ENCODE data around the gene ACSL5. TPM values are rescaled to one million over a fixed set of nuclear protein-coding genes. Genes with fewer than 3 reads are reported as not detected.
"Not testable (repeated sequence)": the region's sequence is repeated elsewhere in the genome, so short reads cannot be mapped to it uniquely, and the experiment has no call there.

ACSL5 gene
- total RNA-seq, 2 experiments from 2014 or later, result 25.3 to 25.4 TPM

DNA sequence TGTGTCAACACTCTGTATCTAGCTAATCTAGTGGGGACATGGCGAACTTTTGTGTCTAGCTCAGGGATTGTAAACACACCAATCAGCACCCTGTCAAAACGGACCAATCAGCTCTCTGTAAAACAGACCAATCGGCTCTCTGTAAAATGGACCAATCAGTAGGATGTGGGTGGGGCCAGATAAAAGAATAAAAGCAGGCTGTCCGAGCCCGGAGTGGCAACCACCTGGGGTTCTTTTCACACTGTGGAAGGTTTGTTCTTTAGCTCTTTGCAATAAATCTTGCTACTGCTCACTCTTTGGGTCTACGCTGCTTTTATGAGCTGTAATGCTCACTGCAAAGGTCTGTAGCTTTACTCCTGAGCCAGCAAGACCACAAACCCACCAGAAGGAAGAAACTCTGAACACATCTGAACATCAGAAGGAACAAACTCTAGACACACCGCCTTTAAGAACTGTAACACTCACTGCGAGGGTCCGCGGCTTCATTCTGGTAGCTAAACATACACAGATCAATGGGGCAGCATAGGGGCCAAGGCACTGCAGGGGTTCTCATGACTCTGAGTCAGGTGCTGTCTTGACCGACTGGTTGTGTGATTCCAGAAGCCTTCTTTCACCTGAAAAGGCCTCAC, 1.6 kb upstream of the ACSL5 start:
- BruUV-seq (replicated peaks); H3K4me2 ChIP-seq (ENCODE audit: low read length); H3K36me3 ChIP-seq (ENCODE audit: insufficient read depth, low read length); H3K9me3 ChIP-seq (ENCODE audit: low read length); H3K27ac ChIP-seq (ENCODE audit: low read depth, low read length, poor library complexity, severe bottlenecking); H4K20me1 ChIP-seq (ENCODE audit: insufficient read depth, low read length); H3K9me2 ChIP-seq (ENCODE audit: insufficient read depth, low read length); DNase-seq (ENCODE audit: low spot score); H2AFZ ChIP-seq (ENCODE audit: low read length); H3K4me3 ChIP-seq (ENCODE audit: low read depth, low read length, poor library complexity, severe bottlenecking); intact Hi-C loops (cut with micrococcal nuclease; ENCODE audit: unreplicated experiment); H3K79me2 ChIP-seq (ENCODE audit: insufficient read depth, low read depth, low read length): not testable (repeated sequence)
- CTCF ChIA-PET (ENCODE audit: unreplicated experiment), result interaction anchor here (0.9 kb wide), 1 partner anchor 100 kb away, joined by 3 read pairs; no protein-coding TSS in a partner anchor
- POLR2A ChIA-PET, result interaction anchor here (0.8 kb wide), 1 partner anchor 28 kb away, joined by 6 read pairs; no protein-coding TSS in a partner anchor
- H3K4me1 ChIP-seq (ENCODE audit: insufficient read depth, low read length, poor library complexity, severe bottlenecking), result peaks cover 22% of the 10 kb centered on the region

DNA sequence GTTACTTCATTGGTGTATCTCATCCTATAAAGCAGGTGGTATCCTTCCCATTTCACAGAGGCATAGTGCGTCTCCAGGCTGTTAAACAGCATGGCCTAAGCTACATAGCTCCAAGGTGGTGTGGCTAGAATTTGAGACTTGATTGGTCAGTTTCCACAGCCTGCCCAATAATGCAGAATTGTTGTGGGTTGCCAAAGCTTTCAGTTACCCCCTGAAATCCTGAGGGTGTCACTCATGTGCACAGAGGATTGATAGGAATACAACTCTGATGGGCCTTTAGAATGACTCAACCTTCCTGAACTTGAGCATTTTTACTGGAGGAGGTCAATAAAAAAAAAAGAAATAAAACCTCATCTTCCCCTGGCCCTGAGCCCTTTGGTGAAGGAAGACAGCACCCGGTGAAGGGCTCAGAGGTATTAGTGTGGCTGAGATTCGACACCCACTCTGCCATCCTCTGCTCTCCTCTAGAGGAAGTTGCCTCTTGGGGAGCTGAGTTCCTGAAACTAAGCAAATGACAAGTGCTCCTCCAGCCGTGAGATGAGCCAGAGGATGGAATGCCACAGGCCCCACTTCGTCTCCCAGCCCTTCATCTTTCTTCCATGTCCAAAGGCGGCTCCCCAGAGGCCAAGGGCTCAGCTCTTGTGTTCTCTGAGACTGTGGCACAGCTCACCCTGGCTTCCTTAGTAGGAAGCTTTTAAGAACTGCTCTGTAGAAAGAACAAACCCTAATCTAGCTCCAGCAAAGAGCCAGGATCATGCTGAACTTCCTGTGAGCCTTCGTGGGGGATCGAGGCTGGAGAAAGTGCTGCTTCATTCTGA, 1.0 kb downstream of the ACSL5 start:
- H3K27ac ChIP-seq (ENCODE audit: low read depth, low read length, poor library complexity, severe bottlenecking), result peak overlapping the region; percentile 51
- no peaks in the 10 kb centered on the region for H3K9me2 ChIP-seq (ENCODE audit: insufficient read depth, low read length)
- peak overlapping the region; percentile 80 for H3K4me3 ChIP-seq (ENCODE audit: low read depth, low read length, poor library complexity, severe bottlenecking)
- peak overlapping the region; percentile 84 for H3K4me2 ChIP-seq (ENCODE audit: low read length)
- H3K36me3 ChIP-seq (ENCODE audit: insufficient read depth, low read length), result peaks cover 5% of the 10 kb centered on the region; the same call in 1 of the 2 replicates
- H4K20me1 ChIP-seq (ENCODE audit: insufficient read depth, low read length), result no peaks in the 10 kb centered on the region
- DNase-seq (ENCODE audit: low spot score), result peak; percentile 51
- BruUV-seq (replicated peaks), result no TSS peak
- no peak for TF ChIP-seq EZH2phosphoT487 (IDR thresholded peaks at IDR 0.05; ENCODE audit: borderline replicate concordance, low read depth, low read length)
- TF ChIP-seq, protein P1, sequence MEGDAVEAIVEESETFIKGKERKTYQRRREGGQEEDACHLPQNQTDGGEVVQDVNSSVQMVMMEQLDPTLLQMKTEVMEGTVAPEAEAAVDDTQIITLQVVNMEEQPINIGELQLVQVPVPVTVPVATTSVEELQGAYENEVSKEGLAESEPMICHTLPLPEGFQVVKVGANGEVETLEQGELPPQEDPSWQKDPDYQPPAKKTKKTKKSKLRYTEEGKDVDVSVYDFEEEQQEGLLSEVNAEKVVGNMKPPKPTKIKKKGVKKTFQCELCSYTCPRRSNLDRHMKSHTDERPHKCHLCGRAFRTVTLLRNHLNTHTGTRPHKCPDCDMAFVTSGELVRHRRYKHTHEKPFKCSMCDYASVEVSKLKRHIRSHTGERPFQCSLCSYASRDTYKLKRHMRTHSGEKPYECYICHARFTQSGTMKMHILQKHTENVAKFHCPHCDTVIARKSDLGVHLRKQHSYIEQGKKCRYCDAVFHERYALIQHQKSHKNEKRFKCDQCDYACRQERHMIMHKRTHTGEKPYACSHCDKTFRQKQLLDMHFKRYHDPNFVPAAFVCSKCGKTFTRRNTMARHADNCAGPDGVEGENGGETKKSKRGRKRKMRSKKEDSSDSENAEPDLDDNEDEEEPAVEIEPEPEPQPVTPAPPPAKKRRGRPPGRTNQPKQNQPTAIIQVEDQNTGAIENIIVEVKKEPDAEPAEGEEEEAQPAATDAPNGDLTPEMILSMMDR (conservative IDR thresholded peaks at IDR 0.05; ENCODE audit: low read length), result peak; percentile 32; the same call in 1 of the 2 replicates
- peaks cover 28% of the 10 kb centered on the region for H3K4me1 ChIP-seq (ENCODE audit: insufficient read depth, low read length, poor library complexity, severe bottlenecking)
- POLR2A ChIA-PET, result interaction anchor here (0.7 to 4.1 kb wide), 12 partner anchors 10 to 192 kb away, joined by 3 to 22 read pairs (median 5); partner anchors contain the start of genes GPAM, VTI1A and ZDHHC6
- peaks cover 16% of the 10 kb centered on the region; the same call in 1 of the 2 replicates for H3K79me2 ChIP-seq (ENCODE audit: insufficient read depth, low read depth, low read length)
- H3K9me3 ChIP-seq (ENCODE audit: low read length), result no peaks in the 10 kb centered on the region
- intact Hi-C loops (cut with micrococcal nuclease; ENCODE audit: unreplicated experiment), result loop anchor here (5.0 kb wide), 1 partner anchor 193 kb away; the partner anchor contains the start of gene GPAM
- CTCF ChIA-PET (ENCODE audit: unreplicated experiment), result interaction anchor here (0.6 to 1.4 kb wide), 4 partner anchors 9 to 306 kb away, joined by 3 to 4 read pairs (median 4); partner anchors contain the start of genes VTI1A and ZDHHC6
- H2AFZ ChIP-seq (ENCODE audit: low read length), result peak overlapping the region; percentile 91

DNA sequence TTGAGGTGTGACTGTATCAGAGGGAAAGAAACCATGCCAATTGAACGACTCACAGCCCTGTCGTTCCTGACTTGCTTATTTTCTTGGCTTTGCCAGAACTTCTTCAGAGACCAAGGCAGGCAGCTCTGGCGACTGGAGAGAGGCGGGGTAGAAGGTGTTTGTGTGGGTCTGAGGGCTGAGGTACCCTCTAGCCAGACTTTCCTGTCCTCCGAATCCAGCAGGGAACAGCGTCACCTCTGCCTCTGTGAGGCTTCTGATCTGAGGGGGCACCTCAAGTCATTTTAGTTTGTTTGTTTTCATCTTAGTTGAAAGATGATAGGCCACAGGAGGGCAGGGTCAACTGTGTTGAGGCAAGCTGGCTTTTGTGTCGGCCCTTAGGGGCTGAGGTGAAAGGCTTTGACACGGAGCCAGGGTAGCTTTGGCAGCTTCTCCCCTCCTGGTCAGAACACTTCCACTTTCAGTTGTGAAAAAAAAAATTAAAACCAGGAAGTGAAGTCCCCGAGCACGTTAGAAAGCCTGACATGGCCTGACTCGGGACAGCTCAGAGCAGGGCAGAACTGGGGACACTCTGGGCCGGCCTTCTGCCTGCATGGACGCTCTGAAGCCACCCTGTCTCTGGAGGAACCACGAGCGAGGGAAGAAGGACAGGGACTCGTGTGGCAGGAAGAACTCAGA, 1.9 kb downstream of the ACSL5 start:
- peak; percentile 80 for DNase-seq (ENCODE audit: low spot score)
- BruUV-seq (replicated peaks), result TSS peak; percentile 88
- intact Hi-C loops (cut with micrococcal nuclease; ENCODE audit: unreplicated experiment), result loop anchor here (2.0 to 5.0 kb wide), 2 partner anchors 71 to 194 kb away; partner anchors contain the start of genes GPAM, VTI1A and ZDHHC6
- Histone ChIP-seq H3K4me1 (ENCODE audit: insufficient read depth, low read length, poor library complexity, severe bottlenecking) (peaks cover 28% of the 10 kb centered on the region), H3K27ac (ENCODE audit: low read depth, low read length, poor library complexity, severe bottlenecking) (peak overlapping the region; percentile 51), H2AFZ (ENCODE audit: low read length) (peak overlapping the region; percentile 91), H3K9me2 (ENCODE audit: insufficient read depth, low read length) (no peaks in the 10 kb centered on the region), H3K79me2 (ENCODE audit: insufficient read depth, low read depth, low read length) (peaks cover 16% of the 10 kb centered on the region; the same call in 1 of the 2 replicates), H3K4me3 (ENCODE audit: low read depth, low read length, poor library complexity, severe bottlenecking) (peak overlapping the region; percentile 80), H3K9me3 (ENCODE audit: low read length) (no peaks in the 10 kb centered on the region), H3K36me3 (ENCODE audit: insufficient read depth, low read length) (peaks cover 14% of the 10 kb centered on the region), H4K20me1 (ENCODE audit: insufficient read depth, low read length) (no peaks in the 10 kb centered on the region), H3K4me2 (ENCODE audit: low read length) (peak overlapping the region; percentile 84)
- ChIA-PET CTCF (ENCODE audit: unreplicated experiment) (interaction anchor here (0.6 to 1.1 kb wide), 2 partner anchors 10 to 307 kb away, joined by 3 to 4 read pairs; no protein-coding TSS in a partner anchor), POLR2A (interaction anchor here (1.0 to 4.1 kb wide), 10 partner anchors 9 to 193 kb away, joined by 3 to 22 read pairs (median 5); partner anchors contain the start of genes GPAM, VTI1A and ZDHHC6)
- TF ChIP-seq, protein P1 (conservative IDR thresholded peaks at IDR 0.05; ENCODE audit: low read length), result 0 out of 2 replicates have a peak, but pooled peaks have one; percentile 28
- TF ChIP-seq EZH2phosphoT487 (IDR thresholded peaks at IDR 0.05; ENCODE audit: borderline replicate concordance, low read depth, low read length), result no peak

Data from OCI-LY7 (cell line).